ENCODE measurements around the gene TMBIM1.
A peak's percentile ranks its signal among the peaks of the same experiment; 100 is the strongest.

TMBIM1 gene

DNA sequence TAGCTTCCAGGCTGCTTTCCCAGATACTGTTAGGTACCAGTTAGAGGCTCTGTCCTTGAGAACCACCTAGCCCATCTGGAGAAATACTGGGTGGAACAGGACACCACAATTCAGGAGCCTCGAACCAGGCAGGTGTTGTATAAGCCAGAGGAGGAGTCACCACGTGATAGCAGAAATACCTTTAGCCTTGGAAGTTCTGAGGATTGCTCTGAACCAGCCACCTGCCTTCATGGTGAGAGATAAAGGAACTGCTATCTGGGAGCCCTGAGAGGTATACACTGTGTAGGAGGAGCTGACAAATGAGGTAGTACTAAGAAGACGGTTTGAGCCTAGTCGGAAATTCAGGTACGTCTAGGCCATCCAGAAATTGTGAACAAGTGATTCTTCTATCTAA lies 39.1 kb downstream of the TMBIM1 start:
- DNase-seq = no peak

DNA sequence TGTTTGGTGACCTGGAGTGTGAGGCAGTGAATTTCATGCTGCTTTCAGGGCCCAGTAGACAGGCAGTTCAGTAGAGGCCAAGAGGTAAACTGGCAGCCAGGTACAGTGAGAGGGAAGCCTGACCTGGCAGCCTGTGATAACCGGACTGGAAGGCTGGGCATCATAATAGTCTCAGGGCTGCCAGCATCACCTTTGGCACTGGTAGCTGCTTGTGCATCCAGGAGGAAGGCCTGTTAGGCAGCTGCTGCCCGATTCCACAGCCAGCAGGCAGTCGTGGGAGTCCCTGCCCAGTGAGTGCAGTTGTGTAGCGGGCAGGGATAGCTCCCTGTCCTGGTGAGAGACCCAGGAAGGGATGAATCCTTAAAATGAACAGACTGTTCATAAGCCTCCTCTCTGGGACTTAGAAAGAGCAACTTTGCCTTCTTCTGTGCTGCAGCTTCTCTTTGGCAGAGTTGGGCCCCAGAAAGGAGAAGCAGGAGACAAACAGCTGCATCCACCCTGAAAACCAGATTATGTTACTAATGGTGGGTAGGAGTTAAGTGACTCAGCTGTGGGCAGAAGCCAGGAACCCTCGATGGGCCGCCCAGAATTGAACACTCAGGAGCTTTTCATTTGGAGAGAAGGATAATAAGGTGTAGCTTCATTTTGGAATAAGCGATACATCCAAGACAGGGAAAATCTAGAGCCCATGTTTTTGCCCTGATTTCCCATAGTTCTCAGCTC lies 39.6 kb downstream of the TMBIM1 start:
- no peak for DNase-seq

DNA sequence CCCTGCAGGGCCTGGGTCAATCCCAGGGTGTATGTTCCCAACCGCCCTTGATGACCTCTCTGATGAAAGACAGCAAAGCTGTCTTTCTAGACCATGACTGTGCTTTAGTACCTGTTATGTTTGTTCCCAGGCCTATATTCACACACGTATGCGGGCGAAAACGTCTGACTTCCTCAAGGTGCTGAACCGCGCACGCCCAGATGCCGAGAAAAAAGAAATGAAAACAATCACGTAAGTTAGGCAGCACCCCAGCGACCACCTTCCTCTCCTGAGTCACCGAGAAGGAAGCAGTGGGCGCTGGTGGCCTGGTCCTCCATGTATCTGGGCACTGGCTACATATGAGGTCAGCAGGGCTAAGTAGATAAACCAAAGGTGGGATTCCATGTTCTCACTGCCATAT lies 42.6 kb downstream of the TMBIM1 start:
- DNase-seq = no peak

DNA sequence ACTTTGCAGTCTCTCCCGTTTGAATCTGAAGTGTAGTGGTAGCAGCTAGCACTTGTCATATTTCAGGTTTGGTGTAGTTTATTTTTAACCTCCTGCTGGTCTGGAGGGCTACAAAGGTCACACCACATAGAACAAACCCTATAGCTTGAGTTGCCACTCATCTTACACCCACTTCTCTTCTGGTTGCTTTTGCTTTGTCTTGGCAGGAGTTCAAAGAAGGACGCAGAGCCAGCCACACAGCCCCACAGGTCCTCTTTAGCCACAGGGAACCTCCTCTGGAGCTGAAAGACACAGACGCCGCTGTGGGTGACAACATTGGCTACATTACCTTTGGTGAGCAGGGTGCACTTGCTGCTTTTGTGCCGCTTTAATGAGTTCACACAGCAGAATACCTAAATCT lies 47.1 kb downstream of the TMBIM1 start:
- DNase-seq = no peak

DNA sequence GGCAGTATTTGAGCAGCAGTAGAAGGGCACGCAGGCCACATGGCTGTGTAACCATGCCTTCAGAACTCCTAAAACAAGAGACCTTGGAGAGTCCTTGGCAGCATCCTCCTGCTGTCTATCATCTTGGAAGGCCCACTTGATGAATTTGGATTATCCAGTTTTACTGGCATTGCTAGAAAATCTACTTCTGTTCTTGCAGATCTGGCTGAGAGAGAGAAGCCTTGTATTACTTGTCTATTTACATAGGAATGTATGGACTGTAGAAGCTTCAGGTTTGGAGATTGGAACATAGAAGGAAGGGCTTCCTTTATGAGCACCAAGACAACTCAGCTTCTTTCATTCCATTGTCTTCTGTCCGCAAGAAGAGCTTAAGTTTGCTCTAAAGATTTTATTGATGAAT lies 47.6 kb downstream of the TMBIM1 start:
- DNase-seq = no peak

DNA sequence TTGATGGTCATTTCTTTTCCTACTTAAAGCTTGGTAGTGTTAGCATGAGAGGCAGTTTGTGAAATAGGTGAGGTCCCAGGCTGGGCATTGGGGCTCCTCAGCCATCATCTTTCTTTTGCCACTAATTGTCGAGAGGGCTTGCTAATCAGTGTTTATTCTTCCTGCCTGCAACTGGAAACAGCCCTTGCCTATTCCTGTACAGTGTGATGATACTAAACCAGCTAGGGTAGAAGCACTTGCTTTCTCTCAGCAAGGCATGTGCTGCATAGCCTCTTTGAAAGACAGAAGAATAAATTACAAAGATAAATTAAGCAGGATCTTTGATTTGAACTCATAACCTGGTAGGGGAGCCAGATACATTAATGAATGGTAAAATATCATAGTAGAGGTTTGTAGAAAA lies 48.1 kb downstream of the TMBIM1 start:
- no peak for DNase-seq

DNA sequence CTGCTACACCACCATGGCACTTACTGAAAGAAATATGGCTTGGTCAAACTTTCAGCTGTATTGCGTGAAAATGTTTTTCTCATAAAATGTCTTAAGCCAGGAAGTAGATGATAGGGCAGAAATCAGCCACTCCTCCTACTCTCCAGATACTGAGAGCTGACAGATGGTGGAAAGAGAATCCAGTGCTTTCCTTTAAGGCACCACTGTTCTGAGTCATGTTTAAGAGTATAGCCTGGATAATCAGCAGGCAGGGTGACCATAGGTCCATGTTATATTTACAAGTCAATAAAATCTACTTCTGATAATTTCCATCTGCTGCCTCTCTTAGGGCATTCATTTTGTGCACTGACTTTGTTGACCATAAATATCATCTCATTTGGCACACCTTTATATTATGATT lies 53.4 kb downstream of the TMBIM1 start:
- DNase-seq = no peak

DNA sequence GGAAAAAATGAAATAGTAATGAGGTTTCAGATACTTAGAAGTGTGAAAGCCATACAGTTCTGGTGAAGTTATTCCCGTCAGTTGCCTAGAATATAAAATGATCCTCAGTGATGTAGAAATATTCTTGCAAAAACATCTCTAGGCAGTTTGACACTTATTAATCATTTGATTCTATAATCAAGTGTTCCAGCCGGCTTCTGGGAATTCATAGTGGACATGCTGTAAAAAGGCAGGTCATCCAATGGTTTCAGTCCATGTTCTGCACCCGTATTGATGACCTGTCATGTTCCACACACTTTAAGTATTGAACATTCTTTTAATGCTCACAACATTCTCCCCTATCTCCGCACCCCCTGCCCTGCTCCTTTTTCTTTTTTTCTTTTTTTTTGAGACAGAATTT lies 55.5 kb downstream of the TMBIM1 start:
- DNase-seq = no peak

DNA sequence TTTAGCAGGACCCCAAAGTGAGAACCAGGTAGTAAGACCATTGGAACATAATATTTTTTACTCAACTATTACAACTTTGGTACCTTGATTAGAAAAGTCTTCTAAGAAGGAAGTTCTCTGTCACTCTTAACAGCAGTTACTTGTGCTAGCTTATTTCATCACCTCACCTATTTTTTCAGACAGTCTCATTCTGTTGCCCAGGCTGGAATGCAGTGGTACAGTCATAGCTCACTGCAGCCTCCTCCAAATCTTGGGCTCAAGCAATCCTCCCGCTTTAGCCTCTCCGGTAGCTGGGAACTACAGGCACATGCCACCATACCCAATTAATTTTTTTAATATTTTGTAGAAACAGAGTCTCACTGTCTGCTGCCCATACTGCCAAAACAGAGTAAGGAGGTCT lies 57.3 kb downstream of the TMBIM1 start:
- DNase-seq = no peak

DNA sequence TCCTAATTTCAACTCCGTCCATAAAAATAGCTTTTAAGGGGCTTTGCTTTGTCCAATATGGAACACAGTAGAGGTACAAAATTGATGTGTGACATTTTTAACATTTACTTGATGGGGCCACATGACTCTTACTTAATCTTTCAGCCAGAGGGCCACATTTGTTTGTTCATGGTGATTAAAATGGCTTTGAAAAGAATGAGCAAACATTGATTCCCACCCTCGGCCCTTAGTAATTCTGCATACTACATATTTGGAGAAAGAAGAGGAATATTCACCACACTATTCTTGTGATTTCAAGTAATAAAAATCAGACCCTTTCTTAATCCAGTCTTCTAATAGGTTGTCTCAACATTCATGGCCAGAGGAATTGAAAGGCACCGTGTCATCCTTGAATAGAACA lies 57.8 kb downstream of the TMBIM1 start:
- no peak for DNase-seq

DNA sequence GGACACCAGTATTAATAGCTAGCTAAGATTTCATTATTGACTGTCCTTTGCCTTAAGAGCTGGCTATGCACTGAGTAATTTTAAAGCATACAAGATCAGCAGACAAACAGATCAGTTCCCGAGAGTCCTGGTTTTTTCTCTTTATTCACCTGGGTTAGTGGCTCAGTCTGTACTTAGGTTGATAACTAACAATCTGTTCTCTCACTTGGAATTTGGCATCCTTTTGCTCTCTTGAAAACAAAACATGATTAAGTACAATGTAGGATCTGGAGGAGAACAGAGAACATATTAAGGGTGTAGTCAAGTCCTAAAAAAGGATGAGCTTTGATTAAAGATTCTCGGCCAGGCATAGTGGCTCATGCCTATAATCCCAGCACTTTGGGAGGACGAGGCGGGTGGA lies 58.8 kb downstream of the TMBIM1 start:
- DNase-seq = no peak

DNA sequence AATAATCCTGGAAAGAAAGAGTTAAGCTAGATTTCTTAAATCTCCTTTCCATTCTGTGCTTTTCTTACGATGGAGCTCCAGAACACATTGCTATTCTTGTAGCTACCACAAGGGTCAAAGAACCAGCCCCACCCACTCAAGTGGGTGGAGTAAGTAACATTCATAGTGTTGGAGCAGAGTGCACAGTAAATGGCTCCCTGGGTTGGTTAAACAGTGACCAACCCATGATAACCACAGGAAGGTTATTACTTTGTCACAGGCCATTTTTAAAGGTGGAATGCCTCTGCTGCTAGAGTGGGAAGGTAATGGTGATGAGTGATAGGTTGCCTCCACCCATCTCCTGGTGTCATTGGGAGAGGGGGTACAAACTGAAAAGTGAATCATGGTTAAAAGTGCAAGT lies 61.4 kb downstream of the TMBIM1 start:
- peak; percentile 26 for DNase-seq

DNA sequence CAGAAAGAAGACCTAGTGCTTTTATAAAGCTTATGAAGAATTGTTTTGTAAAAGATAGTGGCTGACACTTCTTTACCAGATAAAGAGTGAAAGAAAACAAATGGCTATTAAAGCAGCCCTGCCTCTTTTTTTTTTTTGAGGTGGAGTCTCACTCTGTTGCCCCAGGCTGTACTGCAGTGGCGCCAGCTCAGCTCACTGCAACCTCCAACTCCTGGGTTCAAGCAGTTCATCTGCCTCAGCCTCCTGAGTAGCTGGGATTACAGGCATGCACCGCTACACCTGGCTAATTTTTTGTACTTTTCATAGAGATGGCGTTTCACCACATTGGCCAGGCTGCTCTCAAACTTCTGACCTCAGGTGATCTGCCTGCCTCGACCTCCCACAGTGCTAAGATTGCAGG lies 62.5 kb downstream of the TMBIM1 start:
- DNase-seq = no peak

DNA sequence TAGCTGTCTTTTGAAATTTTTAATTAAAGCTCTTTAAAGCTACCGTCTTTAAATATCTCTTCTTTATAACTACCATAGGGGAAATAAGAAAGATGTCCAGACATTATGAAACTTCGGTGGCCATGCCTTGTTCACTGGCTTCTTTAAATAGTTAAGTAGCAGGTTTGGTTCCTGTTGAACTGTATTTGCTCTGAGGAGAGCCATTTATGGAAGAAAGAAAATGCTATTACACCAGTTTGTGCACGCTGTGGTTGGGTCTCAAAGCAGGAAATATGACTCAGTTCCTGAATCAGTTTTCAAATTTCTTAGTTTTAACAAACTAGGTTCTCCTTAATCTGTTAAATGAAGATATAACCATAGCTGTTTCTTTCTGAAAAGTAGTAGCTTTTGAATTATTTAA lies 63.1 kb downstream of the TMBIM1 start:
- peak; percentile 29 for DNase-seq

DNA sequence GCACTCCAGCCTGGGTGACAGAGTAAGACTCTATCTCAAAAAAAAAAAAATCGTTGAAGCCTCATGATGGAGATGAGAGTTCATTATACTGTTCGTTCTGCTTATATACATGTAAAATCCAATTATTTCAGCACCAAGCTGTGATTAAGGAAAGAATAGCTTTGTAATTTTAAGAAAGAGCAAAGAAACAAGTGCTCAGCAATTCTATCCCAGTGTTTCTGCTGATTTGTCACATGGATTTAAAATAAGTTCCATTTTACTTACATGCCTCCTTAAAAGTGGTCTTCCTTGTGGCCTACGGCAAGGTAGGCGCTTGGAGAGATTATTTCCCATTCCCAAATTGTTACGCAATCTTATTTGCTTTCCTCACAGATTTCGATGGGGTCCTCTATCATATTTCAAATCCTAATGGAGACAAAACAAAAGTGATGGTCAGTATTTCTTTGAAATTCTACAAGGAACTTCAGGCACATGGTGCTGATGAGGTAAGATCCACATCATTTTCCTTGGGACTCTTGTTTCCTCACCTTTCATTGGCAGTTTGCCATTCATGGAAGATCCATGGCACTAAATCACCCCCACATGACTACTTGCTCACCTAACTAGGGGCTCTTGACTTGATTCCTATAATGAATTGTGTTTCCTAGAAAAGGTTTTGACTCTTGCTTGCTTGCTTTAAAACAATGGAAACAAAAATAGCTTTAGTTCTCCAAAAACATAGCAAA lies 63.8 kb downstream of the TMBIM1 start:
- no peak for DNase-seq

DNA sequence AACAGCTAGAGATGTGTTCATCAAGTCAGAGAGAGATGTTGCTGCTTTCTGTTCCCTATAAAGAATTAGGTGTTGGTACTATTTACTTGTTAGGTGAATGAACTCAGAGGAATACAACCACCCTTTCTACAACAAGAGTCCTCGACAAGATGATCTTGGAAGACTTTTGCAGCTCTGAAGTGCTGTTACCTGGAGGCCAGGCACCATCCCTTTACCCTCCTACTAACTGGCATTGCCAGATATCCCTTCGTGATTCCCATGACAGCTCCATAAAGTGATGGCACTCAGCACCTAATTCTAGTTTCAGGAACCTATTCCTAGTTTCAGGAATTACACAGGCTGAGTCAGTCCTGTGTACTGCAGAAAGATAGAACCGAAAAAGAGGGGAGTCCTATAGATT lies 65.4 kb downstream of the TMBIM1 start:
- no peak for DNase-seq

Measured in activated naive CD4-positive, alpha-beta T cell treated with Interleukin-2 at 50 U/mL for 16 hours (primary cell).